ENCODE data around the gene SRRM2. TPM values are rescaled to one million over a fixed set of nuclear protein-coding genes. Genes with fewer than 3 reads are reported as not detected.

SRRM2 gene
- polyA plus RNA-seq, 3 donors, result 19.0 to 1,186 (median 31.8) TPM

DNA sequence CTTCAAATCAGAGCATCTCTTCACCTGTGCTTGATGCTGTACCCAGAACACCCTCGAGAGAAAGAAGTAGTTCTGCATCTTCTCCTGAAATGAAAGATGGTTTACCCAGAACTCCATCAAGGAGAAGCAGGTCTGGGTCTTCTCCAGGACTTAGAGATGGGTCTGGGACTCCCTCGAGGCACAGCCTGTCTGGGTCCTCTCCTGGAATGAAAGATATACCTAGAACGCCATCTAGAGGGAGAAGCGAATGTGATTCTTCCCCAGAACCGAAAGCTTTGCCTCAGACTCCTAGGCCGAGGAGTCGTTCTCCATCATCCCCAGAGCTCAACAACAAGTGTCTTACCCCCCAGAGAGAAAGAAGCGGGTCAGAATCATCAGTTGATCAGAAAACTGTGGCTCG is 12.3 kb downstream of the SRRM2 start:
- H3K27me3 Mint-ChIP-seq (ENCODE audit: low read depth in 3 of 3), result peaks cover 0 to 4% (median 0%) of the 10 kb centered on the region in 3 donors
- H3K9ac ChIP-seq (ENCODE audit: insufficient read depth, low read length, poor library complexity, severe bottlenecking), result no peak overlapping the region
- peaks cover 100% of the 10 kb centered on the region for H4K20me1 ChIP-seq (ENCODE audit: insufficient read depth, low read length)
- H3K27me3 ChIP-seq (ENCODE audit: control insufficient read depth in 2 of 2, insufficient read depth in 2 of 2, low read length in 2 of 2), result no peaks in the 10 kb centered on the region
- intact Hi-C loops (cut with micrococcal nuclease), result no loop called here
- no peak overlapping the region for H3K4me2 ChIP-seq (replicated peaks; ENCODE audit: extremely low read depth, low read length, poor library complexity, severe bottlenecking)
- no peaks in the 10 kb centered on the region for H3K9me3 ChIP-seq (replicated peaks in 1 of 2; ENCODE audit: control insufficient read depth in 1 of 2, insufficient read depth in 1 of 2, low read length in 2 of 2)
- peak overlapping the region in 4 of 7 donors; percentile 4 to 73 (median 50) for H3K27ac Mint-ChIP-seq
- H3K4me3 Mint-ChIP-seq, result no peak overlapping the region
- H3K9me3 Mint-ChIP-seq, result no peaks in the 10 kb centered on the region
- H3K79me2 ChIP-seq (ENCODE audit: insufficient read depth, low read length), result peaks cover 87% of the 10 kb centered on the region
- 100% methylated on average over 4 of the region's 9 CpGs for WGBS (ENCODE audit: insufficient coverage)
- no peak for DNase-seq
- H3K4me1 ChIP-seq (ENCODE audit: control insufficient read depth in 1 of 2, insufficient read depth in 2 of 2, low read length in 2 of 2), result no peaks in the 10 kb centered on the region
- peak overlapping the region in 1 of 2 donors; percentile 15 for H3K27ac ChIP-seq (ENCODE audit: low read depth in 1 of 2, low read length in 2 of 2)
- TF ChIP-seq, protein P1, sequence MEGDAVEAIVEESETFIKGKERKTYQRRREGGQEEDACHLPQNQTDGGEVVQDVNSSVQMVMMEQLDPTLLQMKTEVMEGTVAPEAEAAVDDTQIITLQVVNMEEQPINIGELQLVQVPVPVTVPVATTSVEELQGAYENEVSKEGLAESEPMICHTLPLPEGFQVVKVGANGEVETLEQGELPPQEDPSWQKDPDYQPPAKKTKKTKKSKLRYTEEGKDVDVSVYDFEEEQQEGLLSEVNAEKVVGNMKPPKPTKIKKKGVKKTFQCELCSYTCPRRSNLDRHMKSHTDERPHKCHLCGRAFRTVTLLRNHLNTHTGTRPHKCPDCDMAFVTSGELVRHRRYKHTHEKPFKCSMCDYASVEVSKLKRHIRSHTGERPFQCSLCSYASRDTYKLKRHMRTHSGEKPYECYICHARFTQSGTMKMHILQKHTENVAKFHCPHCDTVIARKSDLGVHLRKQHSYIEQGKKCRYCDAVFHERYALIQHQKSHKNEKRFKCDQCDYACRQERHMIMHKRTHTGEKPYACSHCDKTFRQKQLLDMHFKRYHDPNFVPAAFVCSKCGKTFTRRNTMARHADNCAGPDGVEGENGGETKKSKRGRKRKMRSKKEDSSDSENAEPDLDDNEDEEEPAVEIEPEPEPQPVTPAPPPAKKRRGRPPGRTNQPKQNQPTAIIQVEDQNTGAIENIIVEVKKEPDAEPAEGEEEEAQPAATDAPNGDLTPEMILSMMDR (IDR thresholded peaks at IDR 0.05), result no peak
- H3K4me1 Mint-ChIP-seq, result no peaks in the 10 kb centered on the region
- peaks cover 96 to 100% of the 10 kb centered on the region in 2 donors for H3K36me3 Mint-ChIP-seq
- H2AFZ ChIP-seq (ENCODE audit: insufficient read depth, low read depth, low read length, poor library complexity, severe bottlenecking), result no peak overlapping the region
- no peak overlapping the region for H3K4me3 ChIP-seq (replicated peaks in 1 of 3; ENCODE audit: low read depth in 2 of 3, low read length in 3 of 3)
- H3K36me3 ChIP-seq (replicated peaks in 1 of 2; ENCODE audit: control insufficient read depth in 1 of 2, insufficient read depth in 2 of 2, low read length in 2 of 2), result peaks cover 100% of the 10 kb centered on the region in 2 donors

DNA sequence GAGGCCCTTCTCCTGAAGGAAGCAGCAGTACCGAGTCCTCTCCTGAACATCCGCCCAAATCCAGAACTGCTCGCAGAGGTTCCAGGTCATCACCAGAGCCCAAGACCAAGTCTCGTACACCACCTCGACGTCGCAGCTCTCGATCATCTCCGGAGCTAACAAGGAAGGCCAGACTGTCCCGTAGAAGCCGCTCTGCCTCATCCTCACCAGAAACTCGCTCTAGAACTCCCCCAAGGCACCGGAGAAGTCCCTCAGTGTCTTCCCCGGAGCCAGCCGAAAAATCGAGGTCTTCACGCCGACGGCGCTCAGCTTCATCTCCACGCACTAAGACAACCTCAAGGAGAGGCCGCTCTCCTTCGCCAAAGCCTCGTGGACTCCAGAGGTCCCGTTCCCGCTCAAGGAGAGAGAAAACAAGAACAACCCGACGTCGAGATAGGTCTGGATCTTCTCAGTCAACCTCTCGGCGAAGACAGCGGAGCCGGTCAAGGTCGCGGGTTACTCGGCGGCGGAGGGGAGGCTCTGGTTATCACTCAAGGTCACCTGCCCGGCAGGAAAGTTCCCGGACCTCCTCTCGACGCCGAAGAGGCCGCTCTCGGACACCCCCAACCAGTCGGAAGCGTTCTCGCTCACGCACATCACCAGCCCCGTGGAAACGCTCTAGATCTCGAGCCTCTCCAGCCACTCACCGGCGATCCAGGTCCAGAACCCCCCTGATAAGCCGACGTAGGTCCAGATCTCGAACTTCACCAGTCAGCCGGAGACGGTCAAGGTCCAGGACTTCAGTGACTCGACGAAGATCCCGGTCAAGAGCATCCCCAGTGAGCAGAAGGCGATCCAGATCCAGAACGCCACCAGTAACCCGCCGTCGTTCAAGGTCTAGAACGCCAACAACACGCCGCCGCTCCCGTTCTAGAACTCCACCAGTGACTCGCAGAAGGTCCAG is 13.3 kb downstream of the SRRM2 start:
- TF ChIP-seq, protein P1 (IDR thresholded peaks at IDR 0.05), result no peak
- peak overlapping the region in 1 of 2 donors; percentile 15 for H3K27ac ChIP-seq (ENCODE audit: low read depth in 1 of 2, low read length in 2 of 2)
- H3K9ac ChIP-seq (ENCODE audit: insufficient read depth, low read length, poor library complexity, severe bottlenecking), result no peak overlapping the region
- H3K4me1 ChIP-seq (ENCODE audit: control insufficient read depth in 1 of 2, insufficient read depth in 2 of 2, low read length in 2 of 2), result no peaks in the 10 kb centered on the region
- no peaks in the 10 kb centered on the region for H3K27me3 ChIP-seq (ENCODE audit: control insufficient read depth in 2 of 2, insufficient read depth in 2 of 2, low read length in 2 of 2)
- no peak for DNase-seq
- peaks cover 100% of the 10 kb centered on the region in 2 donors for H3K36me3 ChIP-seq (replicated peaks in 1 of 2; ENCODE audit: control insufficient read depth in 1 of 2, insufficient read depth in 2 of 2, low read length in 2 of 2)
- no peak overlapping the region for H3K4me2 ChIP-seq (replicated peaks; ENCODE audit: extremely low read depth, low read length, poor library complexity, severe bottlenecking)
- peaks cover 95 to 100% of the 10 kb centered on the region in 2 donors for H3K36me3 Mint-ChIP-seq
- H3K9me3 Mint-ChIP-seq, result no peaks in the 10 kb centered on the region
- H3K4me3 Mint-ChIP-seq, result no peak overlapping the region
- no peaks in the 10 kb centered on the region for H3K4me1 Mint-ChIP-seq
- no peak overlapping the region for H2AFZ ChIP-seq (ENCODE audit: insufficient read depth, low read depth, low read length, poor library complexity, severe bottlenecking)
- no peaks in the 10 kb centered on the region for H3K9me3 ChIP-seq (replicated peaks in 1 of 2; ENCODE audit: control insufficient read depth in 1 of 2, insufficient read depth in 1 of 2, low read length in 2 of 2)
- no peak overlapping the region for H3K4me3 ChIP-seq (replicated peaks in 1 of 3; ENCODE audit: low read depth in 2 of 3, low read length in 3 of 3)
- peaks cover 100% of the 10 kb centered on the region for H4K20me1 ChIP-seq (ENCODE audit: insufficient read depth, low read length)
- H3K27me3 Mint-ChIP-seq (ENCODE audit: low read depth in 3 of 3), result peaks cover 0 to 4% (median 0%) of the 10 kb centered on the region in 3 donors
- 98% methylated on average over 68 of the region's 73 CpGs for WGBS (ENCODE audit: insufficient coverage)
- intact Hi-C loops (cut with micrococcal nuclease), result no loop called here
- H3K27ac Mint-ChIP-seq, result peak overlapping the region in 5 of 7 donors; percentile 4 to 52 (median 31)
- peaks cover 76% of the 10 kb centered on the region for H3K79me2 ChIP-seq (ENCODE audit: insufficient read depth, low read length)

All from CD14-positive monocyte (primary cell).